Heart left ventricle (tissue), 13 donors: Measurements from ENCODE around the gene ASH1L.

Source experiments
- CTCF ChIP-seq, 12 donors: fragments of 200-600 bp; sonication (generic) in 4 of 12; IDR thresholded peaks; one replicate each; pipeline versions ENCODE4 v1.5.0 to v1.8.0; 2018 to 2022; ENCODE audit warnings: antibody characterized with exemption in 12 of 12, mild to moderate bottlenecking in 5 of 12
- POLR2A ChIP-seq, 2 donors: fragments of 450-650 bp; IDR thresholded peaks; one replicate each; pipeline ENCODE4 v1.6.1; 2017; ENCODE audit warnings: antibody characterized with exemption in 2 of 2, mild to moderate bottlenecking in 2 of 2, moderate library complexity in 2 of 2
- donor health status: ischemic (EF 13 %, LVEDD 7.1; RV severe dilation, severe dysfunction).
- donor health status: DM: no; HTN: yes; CAD: no.
- donor health status: DM: no; HTN: no; CAD: no.
- donor health status: ischemic (EF 25% LVEDD 6.9; RV normal size, moderate dysfunction).
- donor health status: ischemic (EF 25% LVEDD 5.7; RV mildly dilated, moderate dysfunction).
- donor health status: ischemic (EF 35%, LVEDD 5.7; RV mildly dilated, moderate dysfunction).
- donor health status: nonischemic (EF 11% LVEDD 7.7; RV severe dilation, severe dysfunction).
- donor health status: DM: yes; HTN: yes; CAD: no.
- donor health status: PGD.
- donor health status: ischemic (EF 29% LVEDD 5.4; RV normal size, mild dysfunction).
- donor health status: nonischemic (EF 23%, LVEDD 6.1; RV moderate dilation, normal function).

GRCh38 chr1:155499263-155499662 lies 63.3 kb downstream of the ASH1L start:
- no peak for TF ChIP-seq CTCF (IDR thresholded peaks at IDR 0.05)
- TF ChIP-seq POLR2A (IDR thresholded peaks at IDR 0.05) = no peak
